ENCODE measurements around the gene SEC14L6.

SEC14L6 gene

GRCh38 chr22:30573594-30574094 is 27.1 kb upstream of the SEC14L6 start:
- H3K27ac ChIP-seq, result no peak overlapping the region
- no peaks in the 10 kb centered on the region for H3K9me3 ChIP-seq (ENCODE audit: control insufficient read depth, low read length)
- H3K4me2 ChIP-seq (ENCODE audit: low read length), result no peak overlapping the region
- H3K4me3 ChIP-seq (ENCODE audit: low read depth, low read length), result no peak overlapping the region
- no peaks in the 10 kb centered on the region for H3K4me1 ChIP-seq
- H3K27me3 ChIP-seq (ENCODE audit: control insufficient read depth, insufficient read depth, low read length), result no peaks in the 10 kb centered on the region
- no peaks in the 10 kb centered on the region for H3K36me3 ChIP-seq (ENCODE audit: control insufficient read depth, insufficient read depth, low read length)
- no peak for TF ChIP-seq CTCF (IDR thresholded peaks at IDR 0.05)
- H3K79me2 ChIP-seq, result no peaks in the 10 kb centered on the region
- no peak overlapping the region for H2AFZ ChIP-seq
- H3K9ac ChIP-seq, result no peak overlapping the region

- H3K27ac ChIP-seq, result no peak overlapping the region
- no peaks in the 10 kb centered on the region for H3K79me2 ChIP-seq
- no peak overlapping the region for H3K4me3 ChIP-seq (ENCODE audit: low read depth, low read length)
- no peaks in the 10 kb centered on the region for H3K4me1 ChIP-seq
- H3K9ac ChIP-seq, result no peak overlapping the region
- H2AFZ ChIP-seq, result no peak overlapping the region
- no peak for TF ChIP-seq CTCF (IDR thresholded peaks at IDR 0.05)
- H3K4me2 ChIP-seq (ENCODE audit: low read length), result no peak overlapping the region
- H3K27me3 ChIP-seq (ENCODE audit: control insufficient read depth, insufficient read depth, low read length), result no peaks in the 10 kb centered on the region
- H3K36me3 ChIP-seq (ENCODE audit: control insufficient read depth, insufficient read depth, low read length), result no peaks in the 10 kb centered on the region
- H3K9me3 ChIP-seq (ENCODE audit: control insufficient read depth, low read length), result no peaks in the 10 kb centered on the region
Observed at GRCh38 chr22:30572840-30573593, 26.5 kb upstream of the SEC14L6 start.

- Histone ChIP-seq H3K79me2 (no peaks in the 10 kb centered on the region), H3K9me3 (ENCODE audit: control insufficient read depth, low read length) (no peaks in the 10 kb centered on the region), H3K4me1 (no peaks in the 10 kb centered on the region), H3K4me3 (ENCODE audit: low read depth, low read length) (no peak overlapping the region), H2AFZ (no peak overlapping the region), H3K27ac (no peak overlapping the region), H3K27me3 (ENCODE audit: control insufficient read depth, insufficient read depth, low read length) (no peaks in the 10 kb centered on the region), H3K36me3 (ENCODE audit: control insufficient read depth, insufficient read depth, low read length) (no peaks in the 10 kb centered on the region), H3K4me2 (ENCODE audit: low read length) (no peak overlapping the region), H3K9ac (no peak overlapping the region)
- TF ChIP-seq CTCF (IDR thresholded peaks at IDR 0.05), result no peak
Observed at GRCh38 chr22:30572210-30572609, 25.7 kb upstream of the SEC14L6 start.

GRCh38 chr22:30569674-30570202 is 23.2 kb upstream of the SEC14L6 start:
- H3K4me2 ChIP-seq (ENCODE audit: low read length), result no peak overlapping the region
- no peak for TF ChIP-seq CTCF (IDR thresholded peaks at IDR 0.05)
- H3K4me3 ChIP-seq (ENCODE audit: low read depth, low read length), result no peak overlapping the region
- H3K36me3 ChIP-seq (ENCODE audit: control insufficient read depth, insufficient read depth, low read length), result no peaks in the 10 kb centered on the region
- no peaks in the 10 kb centered on the region for H3K27me3 ChIP-seq (ENCODE audit: control insufficient read depth, insufficient read depth, low read length)
- no peak overlapping the region for H2AFZ ChIP-seq
- H3K79me2 ChIP-seq, result no peaks in the 10 kb centered on the region
- H3K9ac ChIP-seq, result no peak overlapping the region
- no peaks in the 10 kb centered on the region for H3K4me1 ChIP-seq
- no peaks in the 10 kb centered on the region for H3K9me3 ChIP-seq (ENCODE audit: control insufficient read depth, low read length)
- H3K27ac ChIP-seq, result no peak overlapping the region

All from parathyroid adenoma (tissue), 2 donors.